ENCODE measurements around the gene FMN2.

FMN2 gene

DNA sequence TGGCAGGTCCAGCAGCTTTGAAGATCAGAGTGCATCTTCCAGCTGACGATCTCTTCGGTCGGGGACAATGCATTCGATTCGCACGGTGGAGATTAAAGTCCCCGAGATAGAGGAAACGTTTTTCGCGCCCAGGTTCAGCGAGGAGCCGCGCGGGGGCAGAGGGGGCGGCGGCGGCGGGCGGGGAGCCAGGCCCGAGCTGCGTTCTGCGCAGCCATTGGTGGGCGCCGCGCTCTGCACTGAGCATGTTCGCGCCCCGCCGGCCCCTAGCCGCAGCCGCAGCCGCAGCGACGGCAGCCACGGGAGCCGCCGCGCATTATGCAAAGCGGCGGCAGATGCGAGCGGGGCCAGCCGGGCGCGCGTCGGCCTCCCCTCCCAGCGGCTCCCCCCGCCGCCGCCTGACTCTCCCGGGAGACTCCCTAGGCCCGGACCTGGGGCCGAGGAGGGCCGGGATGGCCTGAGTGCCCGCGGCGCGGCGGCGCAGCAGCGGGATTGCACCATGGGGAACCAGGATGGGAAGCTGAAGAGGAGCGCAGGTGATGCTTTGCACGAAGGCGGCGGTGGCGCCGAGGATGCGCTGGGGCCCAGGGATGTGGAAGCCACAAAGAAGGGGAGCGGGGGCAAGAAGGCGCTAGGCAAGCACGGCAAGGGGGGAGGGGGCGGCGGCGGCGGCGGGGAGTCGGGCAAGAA, at the start of gene FMN2:
Gene FMN2, plus strand, starts transcription at position 270 of the 687 bp plus-strand sequence. Its CDS starts 227 bp downstream, at position 497.
- DNase-seq: peak; percentile 49

DNA sequence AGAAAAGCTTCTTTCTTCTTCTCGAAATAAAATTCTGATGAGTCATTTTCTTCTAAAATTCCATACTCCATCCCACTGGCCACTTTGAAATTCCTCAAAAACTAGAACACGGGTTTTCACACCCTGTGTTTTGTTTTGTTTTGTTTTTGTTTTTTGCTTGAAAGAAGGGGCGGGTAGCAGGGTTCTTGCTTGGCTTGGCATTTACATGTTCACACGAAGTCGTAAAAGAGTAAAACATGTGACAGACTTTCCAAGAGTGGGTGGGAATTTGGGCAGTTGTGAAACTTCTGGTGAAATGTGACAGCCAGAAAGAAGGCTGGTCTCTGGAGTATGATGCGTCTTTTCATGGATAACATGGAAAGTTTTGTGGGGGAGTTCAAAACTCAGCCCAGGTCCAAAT, 47.1 kb upstream of the FMN2 start:
- no peak for DNase-seq

- DNase-seq: no peak
Observed at GRCh38 chr1:240046000-240046399, 45.7 kb upstream of the FMN2 start.

GRCh38 chr1:240054109-240054701, 37.5 kb upstream of the FMN2 start:
- DNase-seq: no peak

DNA sequence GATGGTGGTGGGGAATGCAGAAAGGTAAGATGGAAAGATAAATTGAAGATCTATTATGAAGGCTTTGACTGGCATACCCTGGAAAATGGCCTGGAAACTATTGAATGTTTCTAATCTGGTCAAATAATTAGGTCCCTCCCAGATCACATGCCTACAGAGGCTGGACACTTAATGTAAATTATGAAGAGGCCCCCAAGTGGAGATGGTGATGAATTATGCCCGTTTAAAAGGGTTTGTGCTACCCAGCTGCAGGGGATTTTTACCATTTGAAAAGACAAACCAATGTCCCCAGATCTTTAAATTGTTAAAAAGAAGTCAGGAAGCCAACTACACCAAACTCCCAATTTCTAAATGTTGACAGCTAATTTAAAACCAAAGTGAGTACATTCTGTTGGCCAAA, 35.7 kb upstream of the FMN2 start:
- DNase-seq: no peak

- no peak for DNase-seq
Observed at GRCh38 chr1:240056350-240056749, 35.3 kb upstream of the FMN2 start.

- no peak for DNase-seq
Observed at GRCh38 chr1:240058049-240058448, 33.6 kb upstream of the FMN2 start.

GRCh38 chr1:240068961-240069360, 22.7 kb upstream of the FMN2 start:
- no peak for DNase-seq

- no peak for DNase-seq
Observed at GRCh38 chr1:240070188-240070587, 21.5 kb upstream of the FMN2 start.

- DNase-seq: no peak
Observed at GRCh38 chr1:240073097-240073496, 18.6 kb upstream of the FMN2 start.

- no peak for DNase-seq
Observed at GRCh38 chr1:240074422-240074821, 17.3 kb upstream of the FMN2 start.

- no peak for DNase-seq
Observed at GRCh38 chr1:240074908-240075307, 16.8 kb upstream of the FMN2 start.

DNA sequence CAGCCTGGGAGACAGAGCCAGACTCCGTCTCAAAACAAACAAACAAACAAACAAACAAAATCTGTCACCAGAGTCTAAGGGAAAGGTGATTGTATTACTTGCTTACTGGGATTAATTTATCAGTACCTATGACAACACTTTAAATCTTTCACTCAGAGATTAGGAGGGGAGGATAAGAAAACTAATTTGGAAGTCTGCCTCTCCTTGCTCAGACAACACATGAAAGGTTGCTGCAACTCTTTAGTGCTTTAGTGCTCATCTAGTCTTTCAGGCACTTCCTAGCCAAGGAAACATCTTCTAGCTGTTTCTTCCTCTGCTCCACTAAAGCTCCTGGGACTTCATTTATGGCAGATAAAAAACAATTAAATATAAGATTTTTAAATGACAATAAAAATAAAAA, 7.3 kb upstream of the FMN2 start:
- DNase-seq: no peak

DNA sequence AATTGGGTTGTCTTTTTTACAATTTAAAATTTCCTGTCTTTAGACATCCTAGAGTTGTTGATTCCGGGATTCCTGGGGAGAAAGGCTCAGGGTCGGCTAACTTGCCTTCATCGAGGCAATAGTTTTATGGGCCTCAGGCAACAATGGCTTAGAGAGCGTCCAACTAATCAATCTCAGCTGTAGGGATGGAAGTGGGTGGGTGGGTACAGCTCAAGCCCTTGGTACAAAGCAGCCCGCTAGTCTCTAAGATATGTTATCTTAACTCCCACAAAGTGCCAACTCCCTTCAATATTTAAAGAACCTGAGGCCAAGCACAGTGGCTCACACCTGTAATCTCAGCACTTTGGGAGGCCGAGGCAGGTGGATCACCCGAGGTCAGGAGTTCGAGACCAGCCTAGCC, 6.9 kb upstream of the FMN2 start:
- no peak for DNase-seq

DNA sequence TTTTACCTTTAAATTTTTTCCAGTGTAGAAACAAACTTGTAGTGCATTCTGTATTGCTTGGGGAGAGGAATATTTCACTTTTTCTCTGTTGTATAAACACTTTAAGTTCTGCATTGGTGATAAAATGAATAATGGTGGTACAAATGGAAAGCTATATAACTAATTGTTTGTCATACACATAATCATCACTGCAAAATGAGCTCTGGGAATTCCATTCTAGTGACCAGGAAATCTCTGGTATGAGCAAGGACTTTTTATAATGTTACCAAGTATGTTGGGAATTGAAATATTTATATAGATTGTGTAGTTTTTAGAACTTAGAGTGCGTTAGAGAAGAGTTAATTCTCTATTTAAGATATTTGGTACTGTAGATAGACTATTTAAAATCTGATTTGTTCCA, 5.0 kb upstream of the FMN2 start:
- no peak for DNase-seq

DNA sequence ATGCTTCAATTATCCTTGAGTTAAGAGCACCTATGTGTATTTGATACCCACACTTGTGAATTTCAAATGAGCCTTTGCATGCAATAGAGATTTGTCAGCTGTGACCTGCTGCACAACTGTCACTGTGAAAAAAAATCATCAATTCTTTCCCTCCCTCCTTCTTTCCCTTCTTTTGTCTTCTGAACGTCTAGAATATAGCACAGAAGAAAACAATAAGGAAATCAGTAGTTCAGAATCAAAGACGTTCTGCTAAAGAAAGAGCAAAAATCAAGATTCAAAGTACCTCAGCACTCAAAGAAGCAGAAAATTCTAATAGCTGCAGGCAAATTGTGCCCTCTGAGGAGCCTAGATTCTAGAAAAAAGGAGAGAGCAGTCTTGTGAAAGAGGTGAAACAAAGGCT, 1.7 kb upstream of the FMN2 start:
- peak; percentile 23 for DNase-seq

DNA sequence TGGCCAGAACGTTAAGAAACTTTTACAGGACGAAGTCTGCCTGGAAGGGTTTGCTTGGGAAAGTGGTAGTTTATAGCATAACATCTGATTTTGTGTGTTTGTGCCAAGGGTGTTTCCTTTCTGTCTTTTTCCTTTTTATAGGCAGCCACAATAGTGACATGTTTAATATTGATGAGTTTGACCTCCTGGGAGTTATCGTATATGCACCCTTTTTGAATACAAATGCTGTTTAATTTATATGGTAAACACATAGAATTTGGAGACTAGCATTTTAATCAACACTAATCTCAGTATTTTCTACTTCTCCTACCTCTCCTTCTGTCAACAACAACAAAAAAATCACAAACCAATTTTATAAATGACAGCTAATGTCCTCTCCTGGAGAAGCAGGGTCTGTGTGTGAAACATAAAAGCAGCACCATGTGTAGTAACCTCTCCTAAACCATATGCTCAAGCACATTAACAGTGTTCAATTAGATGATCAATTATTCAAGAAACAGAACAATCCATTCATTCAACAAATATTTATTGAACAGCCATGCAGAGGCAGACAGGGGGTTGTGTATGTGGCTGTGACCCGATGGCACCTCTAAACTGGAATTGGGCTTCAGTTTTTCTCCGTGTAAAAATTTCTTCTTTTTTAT, 604 bp upstream of the FMN2 start:
- no peak for DNase-seq

DNA sequence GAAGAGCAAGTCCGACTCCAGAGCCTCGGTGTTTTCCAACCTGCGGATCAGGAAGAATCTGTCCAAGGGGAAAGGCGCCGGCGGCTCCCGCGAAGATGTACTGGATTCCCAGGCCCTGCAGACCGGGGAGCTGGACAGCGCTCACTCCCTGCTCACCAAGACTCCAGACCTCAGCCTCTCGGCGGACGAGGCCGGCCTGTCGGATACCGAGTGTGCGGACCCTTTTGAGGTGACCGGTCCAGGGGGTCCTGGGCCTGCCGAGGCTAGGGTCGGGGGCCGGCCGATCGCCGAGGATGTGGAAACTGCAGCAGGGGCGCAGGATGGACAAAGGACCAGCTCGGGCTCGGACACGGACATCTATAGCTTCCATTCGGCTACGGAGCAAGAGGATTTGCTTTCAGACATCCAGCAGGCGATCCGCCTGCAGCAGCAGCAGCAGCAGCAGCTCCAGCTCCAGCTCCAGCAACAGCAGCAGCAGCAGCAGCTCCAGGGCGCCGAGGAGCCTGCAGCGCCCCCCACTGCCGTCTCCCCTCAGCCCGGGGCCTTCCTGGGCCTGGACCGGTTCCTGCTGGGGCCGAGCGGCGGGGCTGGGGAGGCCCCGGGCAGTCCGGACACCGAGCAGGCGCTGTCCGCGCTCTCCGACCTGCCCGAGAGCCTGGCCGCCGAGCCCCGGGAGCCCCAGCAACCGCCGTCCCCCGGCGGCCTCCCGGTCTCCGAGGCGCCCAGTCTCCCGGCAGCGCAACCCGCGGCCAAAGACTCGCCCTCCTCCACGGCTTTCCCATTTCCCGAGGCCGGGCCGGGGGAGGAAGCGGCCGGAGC, 827 bp downstream of the FMN2 start:
- DNase-seq: no peak

- DNase-seq: no peak
Observed at GRCh38 chr1:240093120-240093961, 1.7 kb downstream of the FMN2 start.

DNA sequence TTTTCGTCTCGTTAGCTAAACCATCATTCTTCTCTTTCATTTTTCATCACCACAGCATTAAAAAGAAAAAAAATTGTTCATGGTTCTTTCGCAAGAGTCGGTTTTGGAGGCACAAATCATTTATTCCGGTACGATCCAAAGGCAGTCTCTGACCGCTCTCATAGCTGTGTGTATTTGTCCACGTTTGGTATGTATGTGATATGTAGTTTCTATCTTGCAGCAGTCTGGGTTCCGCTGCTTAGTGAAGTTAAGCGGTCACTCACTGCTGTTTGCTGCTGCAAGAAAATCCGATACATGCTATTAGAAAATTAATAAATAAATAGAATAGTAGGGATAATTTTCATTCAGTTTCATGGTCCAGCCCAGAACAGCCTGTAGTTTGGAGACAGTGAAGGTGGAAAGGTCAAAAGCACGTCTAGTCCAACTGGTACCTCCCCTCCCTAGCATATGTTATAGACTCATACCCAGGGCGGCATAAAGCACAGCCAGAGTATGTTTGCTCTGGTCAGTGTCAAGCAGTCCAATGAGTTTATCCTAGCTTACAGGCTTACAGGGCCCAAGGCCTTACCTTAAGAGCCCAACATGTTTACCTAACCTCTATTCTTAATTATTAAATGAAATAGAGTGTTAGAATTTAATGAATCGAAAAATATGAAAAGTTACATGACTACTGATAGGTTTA, 2.5 kb downstream of the FMN2 start:
- no peak for DNase-seq

DNA sequence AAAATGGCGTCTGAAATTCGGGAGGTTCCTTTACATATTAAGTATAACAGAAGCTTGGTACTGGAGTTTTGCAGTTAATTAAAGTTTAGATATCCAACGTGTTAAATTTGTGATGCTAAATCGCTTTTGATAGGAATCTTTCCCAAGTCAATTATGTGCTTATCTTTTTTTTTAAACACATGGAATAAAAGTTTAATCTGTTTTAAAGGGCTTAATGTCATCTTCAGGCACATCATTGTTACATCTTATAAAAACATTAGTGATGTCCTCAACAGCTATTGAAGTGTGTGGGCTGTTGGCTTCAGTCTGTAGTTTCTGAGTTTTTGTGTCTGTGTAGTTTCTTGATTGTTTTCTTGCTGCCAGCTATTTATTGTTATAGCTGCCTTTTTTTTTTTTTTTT, 5.3 kb downstream of the FMN2 start:
- no peak for DNase-seq

DNA sequence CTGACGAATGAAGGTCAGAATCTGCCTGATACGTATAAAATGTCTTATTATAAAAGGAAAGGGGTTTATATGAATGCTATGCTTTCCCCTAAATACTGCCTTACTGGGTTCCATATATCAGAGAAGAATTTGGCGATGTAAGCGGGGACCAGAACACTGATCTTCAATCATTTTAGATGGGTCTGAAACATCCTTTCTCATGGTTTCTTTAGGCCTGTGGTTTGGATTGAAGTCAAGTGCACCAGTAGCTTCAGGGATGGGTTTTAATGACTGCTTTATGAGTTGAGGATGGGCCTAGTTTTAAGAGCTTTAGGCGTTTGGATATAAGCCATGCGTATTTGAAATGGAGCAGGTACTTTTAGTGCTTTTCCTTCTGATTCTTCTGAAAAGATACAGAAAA, 6.9 kb downstream of the FMN2 start:
- no peak for DNase-seq

Measured in DMS79 (cell line).